ENCODE measurements around the gene WDPCP. TPM values are rescaled to one million over a fixed set of nuclear protein-coding genes. Genes with fewer than 3 reads are reported as not detected.

The WDPCP gene
- total and polyA plus RNA-seq, 5 donors from 2014 or later: 2.9 to 9.4 (median 3.9) TPM

DNA sequence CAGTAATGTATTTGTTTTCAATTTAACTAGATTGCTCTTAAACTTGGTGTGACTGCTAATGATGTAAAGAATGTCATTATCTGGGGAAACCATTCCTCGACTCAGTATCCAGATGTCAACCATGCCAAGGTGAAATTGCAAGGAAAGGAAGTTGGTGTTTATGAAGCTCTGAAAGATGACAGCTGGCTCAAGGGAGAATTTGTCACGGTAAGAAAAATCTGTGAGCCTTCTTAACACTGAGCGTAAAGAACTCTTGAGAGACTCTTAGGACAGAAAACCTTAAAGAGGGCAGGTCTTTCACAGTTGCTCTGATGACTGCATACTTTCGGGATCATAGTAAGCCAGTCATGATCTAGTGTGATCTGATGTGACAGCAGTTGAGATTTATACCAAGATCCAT, 16.4 kb upstream of the WDPCP start:
- Histone ChIP-seq H3K9me3 (ENCODE audit: control insufficient read depth in 2 of 2, low read length in 2 of 2) (no peaks in the 10 kb centered on the region), H3K27ac (ENCODE audit: insufficient read depth, low read length, poor library complexity, severe bottlenecking) (no peak overlapping the region), H3K27me3 (ENCODE audit: control insufficient read depth, insufficient read depth, low read length) (no peaks in the 10 kb centered on the region), H3K4me3 (ENCODE audit: low read depth, low read length) (no peak overlapping the region), H3K4me1 (ENCODE audit: control insufficient read depth, insufficient read depth, low read length, poor library complexity, severe bottlenecking) (no peaks in the 10 kb centered on the region), H3K36me3 (ENCODE audit: control insufficient read depth, insufficient read depth, low read length) (peaks cover 69% of the 10 kb centered on the region)
- peaks cover 36% of the 10 kb centered on the region for H3K36me3 Mint-ChIP-seq
- ATAC-seq (ENCODE audit: low read depth in 2 of 2) (no peak), DNase-seq (no peak)
- no peaks in the 10 kb centered on the region for H3K9me3 Mint-ChIP-seq
- no peaks in the 10 kb centered on the region for H3K27me3 Mint-ChIP-seq
- peaks cover 0 to 11% (median 9%) of the 10 kb centered on the region in 4 donors for H3K4me1 Mint-ChIP-seq
- H3K4me3 Mint-ChIP-seq: no peak overlapping the region
- no peak overlapping the region for H3K27ac Mint-ChIP-seq

DNA sequence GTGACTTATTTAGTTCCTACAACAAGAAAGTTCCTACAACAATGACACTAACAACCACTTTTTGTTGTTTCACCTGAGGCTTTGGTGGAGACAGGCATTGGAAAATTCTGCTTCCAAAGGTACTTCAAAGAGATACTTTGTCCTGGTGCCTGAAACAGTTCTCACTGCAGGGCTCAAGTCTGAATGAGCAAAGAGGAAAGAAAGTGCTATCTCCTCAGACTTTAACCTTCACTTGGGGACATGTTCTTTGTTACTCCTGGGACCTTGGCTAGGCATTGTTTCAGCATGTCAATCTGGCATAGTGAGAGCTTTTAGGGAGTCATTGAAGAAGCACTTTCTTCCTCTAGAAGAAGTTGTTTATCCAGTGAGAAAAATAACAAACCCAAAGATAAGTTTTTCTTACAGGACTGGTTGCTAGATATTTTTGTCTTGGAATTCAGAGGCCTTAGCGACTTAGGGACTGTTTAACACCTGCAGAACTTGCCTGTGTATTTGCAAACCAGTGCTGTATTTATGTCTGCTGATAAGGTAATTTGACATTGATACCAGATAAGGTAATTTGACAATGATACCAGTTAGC, 12.7 kb upstream of the WDPCP start:
- Histone ChIP-seq H3K27ac (ENCODE audit: insufficient read depth, low read length, poor library complexity, severe bottlenecking) (no peak overlapping the region), H3K27me3 (ENCODE audit: control insufficient read depth, insufficient read depth, low read length) (no peaks in the 10 kb centered on the region), H3K36me3 (ENCODE audit: control insufficient read depth, insufficient read depth, low read length) (peaks cover 79% of the 10 kb centered on the region), H3K4me3 (ENCODE audit: low read depth, low read length) (no peak overlapping the region), H3K9me3 (ENCODE audit: control insufficient read depth in 2 of 2, low read length in 2 of 2) (no peaks in the 10 kb centered on the region), H3K4me1 (ENCODE audit: control insufficient read depth, insufficient read depth, low read length, poor library complexity, severe bottlenecking) (no peaks in the 10 kb centered on the region)
- H3K9me3 Mint-ChIP-seq: no peaks in the 10 kb centered on the region
- no peak for ATAC-seq (ENCODE audit: low read depth in 2 of 2)
- H3K4me3 Mint-ChIP-seq: no peak overlapping the region
- no peaks in the 10 kb centered on the region for H3K27me3 Mint-ChIP-seq
- DNase-seq: no peak
- H3K4me1 Mint-ChIP-seq: peaks cover 7 to 25% (median 16%) of the 10 kb centered on the region in 4 donors
- peaks cover 44% of the 10 kb centered on the region for H3K36me3 Mint-ChIP-seq
- peak overlapping the region in 2 of 3 donors; percentile 20 to 21 for H3K27ac Mint-ChIP-seq

DNA sequence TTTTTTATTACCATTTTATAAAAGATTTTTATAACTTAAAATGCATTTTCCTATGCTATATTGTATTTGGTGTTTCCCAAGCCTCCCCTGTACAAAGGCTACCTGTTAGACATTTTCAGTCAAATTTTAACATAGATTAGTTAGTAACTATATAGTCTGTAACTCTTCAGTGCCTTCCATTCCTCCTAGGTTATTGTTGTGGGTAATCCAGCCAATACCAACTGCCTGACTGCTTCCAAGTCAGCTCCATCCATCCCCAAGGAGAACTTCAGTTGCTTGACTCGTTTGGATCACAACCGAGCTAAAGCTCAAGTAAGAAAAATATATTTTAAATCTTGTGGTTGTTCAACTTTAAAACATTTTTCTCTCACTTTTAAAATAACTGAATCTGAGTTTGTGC, 10.7 kb upstream of the WDPCP start:
- ATAC-seq (ENCODE audit: low read depth in 2 of 2) (no peak), DNase-seq (no peak)
- Mint-ChIP-seq H3K27ac (no peak overlapping the region), H3K4me1 (peaks cover 18 to 25% (median 21%) of the 10 kb centered on the region in 4 donors), H3K27me3 (no peaks in the 10 kb centered on the region), H3K36me3 (peaks cover 34% of the 10 kb centered on the region), H3K4me3 (no peak overlapping the region), H3K9me3 (no peaks in the 10 kb centered on the region)
- H3K27ac ChIP-seq (ENCODE audit: insufficient read depth, low read length, poor library complexity, severe bottlenecking): peak overlapping the region; percentile 2
- H3K27me3 ChIP-seq (ENCODE audit: control insufficient read depth, insufficient read depth, low read length): no peaks in the 10 kb centered on the region
- no peak overlapping the region for H3K4me3 ChIP-seq (ENCODE audit: low read depth, low read length)
- peaks cover 2% of the 10 kb centered on the region for H3K4me1 ChIP-seq (ENCODE audit: control insufficient read depth, insufficient read depth, low read length, poor library complexity, severe bottlenecking)
- H3K9me3 ChIP-seq (ENCODE audit: control insufficient read depth in 2 of 2, low read length in 2 of 2): no peaks in the 10 kb centered on the region
- peaks cover 78% of the 10 kb centered on the region for H3K36me3 ChIP-seq (ENCODE audit: control insufficient read depth, insufficient read depth, low read length)

DNA sequence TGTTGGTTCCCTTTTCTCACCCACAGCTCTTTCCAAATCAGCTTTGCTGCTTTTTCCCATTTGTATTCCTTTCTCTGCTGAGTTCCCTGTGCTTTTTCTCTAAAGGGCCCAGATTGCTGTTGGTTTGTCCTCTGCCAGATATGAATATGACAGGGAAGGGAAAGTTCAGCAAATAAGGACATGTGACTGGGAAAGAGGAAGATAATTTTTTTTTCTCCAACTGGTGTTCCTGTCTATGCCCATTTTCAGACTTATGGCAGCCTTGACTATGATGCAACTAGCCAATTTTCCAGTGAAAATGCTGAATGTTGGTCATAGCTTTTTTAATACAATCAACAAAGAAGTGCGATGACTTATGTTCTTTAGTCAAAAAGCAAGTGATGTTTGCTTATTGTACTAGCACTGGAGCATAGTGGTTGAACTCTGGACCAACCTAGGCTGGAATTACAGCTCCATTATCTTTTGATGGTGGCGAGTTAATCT, 8.2 kb upstream of the WDPCP start:
- ATAC-seq (ENCODE audit: low read depth in 2 of 2): no peak
- peaks cover 19 to 33% (median 24%) of the 10 kb centered on the region in 4 donors for H3K4me1 Mint-ChIP-seq
- no peaks in the 10 kb centered on the region for H3K9me3 ChIP-seq (ENCODE audit: control insufficient read depth in 2 of 2, low read length in 2 of 2)

DNA sequence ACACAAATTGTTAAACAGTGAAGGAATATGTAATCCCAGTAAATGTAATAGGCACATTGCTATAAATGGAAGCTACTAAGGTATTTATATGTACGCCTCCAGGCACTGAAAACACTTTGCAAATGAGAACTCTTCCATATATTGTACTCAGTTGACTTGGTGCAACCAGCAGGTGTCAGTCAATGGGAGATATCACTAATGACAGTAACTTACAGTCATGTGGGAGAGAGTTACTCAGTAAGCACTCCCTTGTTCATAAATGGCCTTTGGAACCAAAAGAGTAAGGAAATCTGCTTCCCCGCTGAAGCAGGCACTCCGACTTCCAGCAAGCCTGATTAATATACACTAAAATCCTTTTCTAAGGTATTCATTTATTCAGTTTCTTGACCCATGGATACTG, 6.4 kb upstream of the WDPCP start:
- Mint-ChIP-seq H3K27me3 (no peaks in the 10 kb centered on the region), H3K27ac (no peak overlapping the region), H3K4me1 (peaks cover 17 to 50% (median 34%) of the 10 kb centered on the region in 4 donors), H3K9me3 (no peaks in the 10 kb centered on the region), H3K4me3 (no peak overlapping the region), H3K36me3 (peaks cover 22% of the 10 kb centered on the region)
- DNase-seq (peak in 1 of 3 donors; percentile 4), ATAC-seq (ENCODE audit: low read depth in 2 of 2) (no peak)
- peaks cover 59% of the 10 kb centered on the region for H3K36me3 ChIP-seq (ENCODE audit: control insufficient read depth, insufficient read depth, low read length)
- H3K4me3 ChIP-seq (ENCODE audit: low read depth, low read length): no peak overlapping the region
- H3K4me1 ChIP-seq (ENCODE audit: control insufficient read depth, insufficient read depth, low read length, poor library complexity, severe bottlenecking): peaks cover 13% of the 10 kb centered on the region
- H3K27me3 ChIP-seq (ENCODE audit: control insufficient read depth, insufficient read depth, low read length): no peaks in the 10 kb centered on the region
- no peaks in the 10 kb centered on the region for H3K9me3 ChIP-seq (ENCODE audit: control insufficient read depth in 2 of 2, low read length in 2 of 2)
- no peak overlapping the region for H3K27ac ChIP-seq (ENCODE audit: insufficient read depth, low read length, poor library complexity, severe bottlenecking)

More for the DNA sequence above, 8.2 kb upstream of the WDPCP start:
- no peak overlapping the region for H3K4me3 ChIP-seq (ENCODE audit: low read depth, low read length)
- peaks cover 24% of the 10 kb centered on the region for H3K36me3 Mint-ChIP-seq
- no peaks in the 10 kb centered on the region for H3K27me3 ChIP-seq (ENCODE audit: control insufficient read depth, insufficient read depth, low read length)
- no peaks in the 10 kb centered on the region for H3K9me3 Mint-ChIP-seq
- H3K36me3 ChIP-seq (ENCODE audit: control insufficient read depth, insufficient read depth, low read length): peaks cover 74% of the 10 kb centered on the region
- no peak overlapping the region for H3K27ac Mint-ChIP-seq
- H3K4me3 Mint-ChIP-seq: no peak overlapping the region
- DNase-seq: no peak
- H3K27ac ChIP-seq (ENCODE audit: insufficient read depth, low read length, poor library complexity, severe bottlenecking): no peak overlapping the region
- H3K27me3 Mint-ChIP-seq: no peaks in the 10 kb centered on the region
- peaks cover 4% of the 10 kb centered on the region for H3K4me1 ChIP-seq (ENCODE audit: control insufficient read depth, insufficient read depth, low read length, poor library complexity, severe bottlenecking)

DNA sequence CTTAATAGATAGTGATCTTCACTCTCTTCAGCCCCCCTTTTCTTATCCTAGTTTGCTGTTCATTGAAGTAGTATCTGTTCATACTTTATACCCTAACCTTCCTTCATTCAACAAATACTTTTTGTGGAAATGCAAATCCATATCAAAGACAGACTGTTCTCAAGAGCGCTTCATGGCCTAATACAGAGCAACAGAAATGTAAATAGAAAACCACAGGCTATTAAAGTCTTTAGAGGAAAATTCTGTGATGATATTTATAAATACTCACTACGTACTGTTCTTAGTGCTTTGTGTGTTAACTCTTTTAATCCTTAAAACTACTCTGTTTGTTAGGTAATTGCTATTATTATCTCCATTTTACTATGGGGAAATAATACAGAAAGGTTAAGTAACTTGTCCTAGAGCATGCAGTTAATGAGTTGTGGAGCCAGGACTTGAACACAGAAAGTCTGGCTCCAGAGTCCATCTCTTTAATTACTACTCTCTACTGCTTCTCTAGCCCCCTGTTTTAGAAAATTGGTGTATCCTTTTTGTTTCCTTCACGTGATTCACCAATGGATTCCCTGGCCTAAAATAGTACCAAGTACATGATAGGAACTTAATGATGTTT, 3.4 kb upstream of the WDPCP start:
- Histone ChIP-seq H3K27ac (ENCODE audit: insufficient read depth, low read length, poor library complexity, severe bottlenecking) (no peak overlapping the region), H3K36me3 (ENCODE audit: control insufficient read depth, insufficient read depth, low read length) (peaks cover 38% of the 10 kb centered on the region), H3K4me3 (ENCODE audit: low read depth, low read length) (no peak overlapping the region), H3K4me1 (ENCODE audit: control insufficient read depth, insufficient read depth, low read length, poor library complexity, severe bottlenecking) (peaks cover 32% of the 10 kb centered on the region), H3K9me3 (ENCODE audit: control insufficient read depth in 2 of 2, low read length in 2 of 2) (no peaks in the 10 kb centered on the region), H3K27me3 (ENCODE audit: control insufficient read depth, insufficient read depth, low read length) (no peaks in the 10 kb centered on the region)
- H3K36me3 Mint-ChIP-seq: peaks cover 11% of the 10 kb centered on the region
- peaks cover 19 to 68% (median 42%) of the 10 kb centered on the region in 4 donors for H3K4me1 Mint-ChIP-seq
- no peaks in the 10 kb centered on the region for H3K27me3 Mint-ChIP-seq
- H3K9me3 Mint-ChIP-seq: no peaks in the 10 kb centered on the region
- DNase-seq: no peak
- ATAC-seq (ENCODE audit: low read depth in 2 of 2): no peak
- H3K27ac Mint-ChIP-seq: peak overlapping the region in 2 of 3 donors; percentile 9 to 81
- peak overlapping the region in 3 of 4 donors; percentile 23 to 95 (median 42) for H3K4me3 Mint-ChIP-seq

DNA sequence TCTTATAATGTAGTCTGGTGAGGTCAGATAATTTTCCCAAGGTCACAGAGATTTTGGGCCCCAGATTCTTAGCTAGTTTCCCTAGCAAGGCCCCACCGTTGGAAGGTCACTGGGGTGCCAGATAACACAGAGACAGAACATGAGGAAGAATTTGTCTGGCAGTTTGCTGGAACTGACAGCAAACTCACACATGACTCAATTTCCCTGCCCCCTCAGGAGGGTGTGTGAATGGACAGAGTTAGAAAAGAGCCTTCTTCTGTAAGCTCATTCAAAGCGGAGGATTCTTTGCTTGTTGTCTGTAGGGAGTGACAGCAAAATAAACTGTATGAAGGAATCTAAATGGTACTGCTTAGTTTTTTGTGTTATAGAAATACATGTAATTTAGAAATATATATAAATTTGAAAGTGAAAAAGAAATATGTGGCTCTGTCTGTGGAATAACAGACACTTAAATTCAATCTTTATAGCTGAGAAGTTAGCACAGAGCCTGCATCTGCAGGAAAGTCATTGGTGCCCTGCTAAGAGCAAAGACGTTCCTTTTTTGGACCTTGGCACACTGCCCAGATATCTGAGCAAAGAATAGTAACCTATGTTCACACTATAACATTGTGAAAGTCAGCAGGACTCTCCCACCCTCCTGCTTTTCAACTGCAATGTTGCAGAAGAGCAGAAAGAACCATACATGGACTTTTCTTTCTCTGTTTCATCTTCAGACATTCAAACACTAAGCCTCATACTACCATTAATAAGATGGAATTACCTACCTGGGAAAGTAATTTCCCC, 2.5 kb upstream of the WDPCP start:
- Histone ChIP-seq H3K4me3 (ENCODE audit: low read depth, low read length) (peak overlapping the region; percentile 96), H3K9me3 (ENCODE audit: control insufficient read depth in 2 of 2, low read length in 2 of 2) (no peaks in the 10 kb centered on the region), H3K36me3 (ENCODE audit: control insufficient read depth, insufficient read depth, low read length) (peaks cover 33% of the 10 kb centered on the region), H3K4me1 (ENCODE audit: control insufficient read depth, insufficient read depth, low read length, poor library complexity, severe bottlenecking) (peaks cover 32% of the 10 kb centered on the region), H3K27ac (ENCODE audit: insufficient read depth, low read length, poor library complexity, severe bottlenecking) (peak overlapping the region; percentile 26), H3K27me3 (ENCODE audit: control insufficient read depth, insufficient read depth, low read length) (no peaks in the 10 kb centered on the region)
- Mint-ChIP-seq H3K27ac (peak overlapping the region in 2 of 3 donors; percentile 14 to 98), H3K4me3 (peak overlapping the region; percentile 54 to 95 (median 83)), H3K9me3 (no peaks in the 10 kb centered on the region), H3K27me3 (no peaks in the 10 kb centered on the region), H3K4me1 (peaks cover 14 to 67% (median 44%) of the 10 kb centered on the region in 4 donors), H3K36me3 (peaks cover 6% of the 10 kb centered on the region)
- DNase-seq (no peak), ATAC-seq (ENCODE audit: low read depth in 2 of 2) (no peak)

Data from CD4-positive, CD25-positive, alpha-beta regulatory T cell (primary cell).